NCI-H2107 treated with DMSO at 0.1 percent for 48 hours (cell line): ENCODE results near the gene DLST.

ENCODE experiments used
- DNase-seq: peaks from one replicate; lab custom pipeline; 2025; ENCODE audit not compliant: unreplicated experiment; lab: John Stamatoyannopoulos, UW

Gene DLST

GRCh38 chr14:74893614-74894091 lies 11.9 kb downstream of the DLST start:
- no peak for DNase-seq

GRCh38 chr14:74896400-74896799 lies 14.7 kb downstream of the DLST start:
- no peak for DNase-seq

GRCh38 chr14:74897642-74898041 lies 15.9 kb downstream of the DLST start:
- DNase-seq = no peak

- no peak for DNase-seq
These were observed 16.4 kb downstream of the DLST start for GRCh38 chr14:74898083-74898482.

- DNase-seq = no peak
These were observed 17.0 kb downstream of the DLST start for GRCh38 chr14:74898694-74899093.

- DNase-seq = no peak
These were observed 21.4 kb downstream of the DLST start for GRCh38 chr14:74902941-74903705.

- no peak for DNase-seq
These were observed 23.2 kb downstream of the DLST start for GRCh38 chr14:74904635-74905503.

- peak; percentile 28 for DNase-seq
These were observed 24.0 kb downstream of the DLST start for GRCh38 chr14:74905595-74906142.

GRCh38 chr14:74906925-74907521 lies 25.3 kb downstream of the DLST start:
- no peak for DNase-seq

GRCh38 chr14:74907744-74908143 lies 26.0 kb downstream of the DLST start:
- DNase-seq = no peak

GRCh38 chr14:74908861-74909341 lies 27.2 kb downstream of the DLST start:
- DNase-seq = no peak

GRCh38 chr14:74909501-74909900 lies 27.8 kb downstream of the DLST start:
- no peak for DNase-seq

- DNase-seq = no peak
These were observed 28.2 kb downstream of the DLST start for GRCh38 chr14:74909911-74910310.

- DNase-seq = no peak
These were observed 28.8 kb downstream of the DLST start for GRCh38 chr14:74910556-74910955.

GRCh38 chr14:74911221-74911620 lies 29.5 kb downstream of the DLST start:
- no peak for DNase-seq

- no peak for DNase-seq
These were observed 30.0 kb downstream of the DLST start for GRCh38 chr14:74911704-74912103.

GRCh38 chr14:74912111-74912510 lies 30.4 kb downstream of the DLST start:
- DNase-seq = no peak

GRCh38 chr14:74912801-74913200 lies 31.1 kb downstream of the DLST start:
- no peak for DNase-seq

- no peak for DNase-seq
These were observed 31.7 kb downstream of the DLST start for GRCh38 chr14:74913393-74913910.

GRCh38 chr14:74913986-74914573 lies 32.4 kb downstream of the DLST start:
- DNase-seq = peak; percentile 27

GRCh38 chr14:74915426-74915825 lies 33.7 kb downstream of the DLST start:
- no peak for DNase-seq
